GM12878 (cell line): ENCODE results near the gene FBXO3. TPM values are rescaled to one million over a fixed set of nuclear protein-coding genes. Genes with fewer than 3 reads are reported as not detected.

Experiments
- ATAC-seq: fragments of 200-7000 bp; cut with Tn5 transposase; 3 replicates; pipeline ENCODE4 v1.9.1; 2020; ENCODE audit warnings: mild to moderate bottlenecking, moderate library complexity
- BruUV-seq: library from RNA; stranded (reverse); fragments of 400-500 nt; replicated peaks from 2 replicates; lab custom pipeline; 2021; lab: Mats Ljungman, UMichigan
- CTCF ChIA-PET: fragments of 300-600 bp; sonication (Branson Sonifier 250); formaldehyde crosslinking; extraction: SDS; loops from one replicate; lab custom pipeline; 2021; ENCODE audit warnings: inconsistent platforms; lab: Yijun Ruan, JAX
- POLR2A ChIA-PET: fragments of 350-600 bp; formaldehyde crosslinking; extraction: SDS; loops from one replicate; lab custom pipeline; 2021; ENCODE audit warnings: inconsistent platforms; lab: Charles Lee
- RAD21 ChIA-PET: fragments of 300-600 bp; sonication (Branson Sonifier 250); formaldehyde crosslinking; loops from one replicate; lab custom pipeline; 2023; ENCODE audit warnings: antibody characterized with exemption; ENCODE audit not compliant: unreplicated experiment; lab: Charles Lee
- SMC1A ChIA-PET: fragments of 300-600 bp; sonication (Branson Sonifier 250); formaldehyde crosslinking; loops from one replicate; lab custom pipeline; 2023; ENCODE audit not compliant: unreplicated experiment, uncharacterized antibody; lab: Charles Lee
- DNase-seq: peaks from one replicate; pipeline ENCODE4 v3.0.0-alpha.2; 2011; ENCODE audit warnings: low read depth, low spot score
- FAIRE-seq: peaks from 3 replicates; lab custom pipeline; 2011; peaks lifted over from hg19 to GRCh38; lab: Jason Lieb, UNC
- H2AFZ ChIP-seq: 2 replicates; pipeline ENCODE4 v1.6.0; 2011; ENCODE audit warnings: low read depth, low read length, control low read depth; ENCODE audit not compliant: control insufficient read depth
- H3K27ac ChIP-seq: 2 replicates; pipeline ENCODE4 v1.5.1; 2011; ENCODE audit warnings: control low read depth; ENCODE audit not compliant: control insufficient read depth, insufficient read depth
- H3K27me3 ChIP-seq, 2 experiments: replicated peaks in 1 of 2; 2 replicates each; pipeline versions ENCODE4 v1.6.0 to v1.6.1; 2011; ENCODE audit warnings: low read length in 1 of 2; ENCODE audit not compliant: control insufficient read depth in 2 of 2, insufficient read depth in 2 of 2
- H3K36me3 ChIP-seq, 2 experiments: 2 replicates each; pipeline ENCODE4 v1.5.1; 2011; ENCODE audit warnings: low read length in 1 of 2; ENCODE audit not compliant: control insufficient read depth in 2 of 2, insufficient read depth in 2 of 2
- H3K4me1 ChIP-seq: 2 replicates; pipeline ENCODE4 v1.6.1; 2011; ENCODE audit warnings: mild to moderate bottlenecking, low read length, moderate library complexity, mixed read lengths; ENCODE audit not compliant: control insufficient read depth, insufficient read depth
- H3K4me2 ChIP-seq: 2 replicates; pipeline ENCODE4 v1.6.0; 2011; ENCODE audit warnings: control low read depth; ENCODE audit not compliant: control insufficient read depth, insufficient read depth
- H3K4me3 ChIP-seq: fragments of 200-600 bp; sonication (generic); 2 replicates; pipeline ENCODE4 v1.5.1; 2016
- H3K79me2 ChIP-seq: 2 replicates; pipeline ENCODE4 v1.6.0; 2011; ENCODE audit warnings: low read length; ENCODE audit not compliant: control insufficient read depth, insufficient read depth
- H3K9ac ChIP-seq: 2 replicates; pipeline ENCODE4 v1.8.0; 2011; ENCODE audit warnings: low read length, control low read depth, mixed read lengths; ENCODE audit not compliant: control insufficient read depth, insufficient read depth
- H3K9me3 ChIP-seq: replicated peaks from 3 replicates; pipeline ENCODE4 v1.5.1; 2011; ENCODE audit warnings: mild to moderate bottlenecking, low read length; ENCODE audit not compliant: control insufficient read depth, insufficient read depth
- H4K20me1 ChIP-seq: 2 replicates; pipeline ENCODE4 v1.6.0; 2011; ENCODE audit not compliant: control insufficient read depth, insufficient read depth
- DPF2 ChIP-seq: fragments of 450-650 bp; IDR thresholded peaks from 2 replicates; pipeline ENCODE4 v1.6.1; 2017; ENCODE audit warnings: mild to moderate bottlenecking
- FOXK2 ChIP-seq: fragments of 450-650 bp; IDR thresholded peaks from 2 replicates; pipeline ENCODE4 v1.6.1; 2017; ENCODE audit warnings: mild to moderate bottlenecking, moderate library complexity
- GATAD2B ChIP-seq: fragments of 450-650 bp; conservative IDR thresholded peaks from 2 replicates; pipeline ENCODE4 v1.6.1; 2017; ENCODE audit warnings: low read depth, mild to moderate bottlenecking, moderate library complexity
- NFIC ChIP-seq: IDR thresholded peaks from 2 replicates; pipeline ENCODE4 v1.6.1; 2012; ENCODE audit warnings: low read depth, mild to moderate bottlenecking, inconsistent platforms, low read length, moderate library complexity
- PKNOX1 ChIP-seq: fragments of 450-650 bp; IDR thresholded peaks from 2 replicates; pipeline ENCODE4 v1.6.1; 2016; ENCODE audit warnings: mild to moderate bottlenecking
- POLR2AphosphoS5 ChIP-seq: IDR thresholded peaks from 2 replicates; pipeline ENCODE4 v1.6.1; 2011; ENCODE audit warnings: mild to moderate bottlenecking, low read length, inconsistent platforms
- RAD51 ChIP-seq: fragments of 450-650 bp; IDR thresholded peaks from 2 replicates; pipeline ENCODE4 v1.6.1; 2016; ENCODE audit warnings: moderate library complexity, mild to moderate bottlenecking, inconsistent platforms
- REST ChIP-seq: IDR thresholded peaks from 2 replicates; pipeline ENCODE4 v1.6.1; 2012; ENCODE audit warnings: mild to moderate bottlenecking, low read depth, low read length
- SUZ12 ChIP-seq: fragments of 200-600 bp; sonication (generic); IDR thresholded peaks from one replicate; pipeline ENCODE4 v1.6.1; 2018; ENCODE audit warnings: antibody characterized with exemption, mild to moderate bottlenecking; ENCODE audit not compliant: unreplicated experiment
- ZBTB11 ChIP-seq: fragments of 450-650 bp; formaldehyde crosslinking; IDR thresholded peaks from 2 replicates; pipeline ENCODE4 v1.5.0; 2022; ENCODE audit warnings: mild to moderate bottlenecking, missing genetic modification characterization
- ZNF207 ChIP-seq: fragments of 450-650 bp; IDR thresholded peaks from 2 replicates; pipeline ENCODE4 v1.6.1; 2014; ENCODE audit warnings: antibody characterized with exemption, mild to moderate bottlenecking, borderline replicate concordance
- WGBS: methylation state at CpG from one replicate; pipeline ENCODE4 v1.1.6; 2016; ENCODE audit warnings: low lambda C conversion rate; ENCODE audit not compliant: insufficient replicate concordance, insufficient coverage; ENCODE audit errors: missing lambda C conversion rate; 5-methylcytosine and 5-hydroxymethylcytosine counted together
- in situ Hi-C: fragments of 300-500 bp; cut with MboI; formaldehyde crosslinking; loops from 9 replicates; pipeline ENCODE4 v1.14.3; 2018; ENCODE audit warnings: mixed read lengths
- intact Hi-C: fragments of 100-400 bp; cut with micrococcal nuclease; formaldehyde crosslinking; loops from one replicate; pipeline ENCODE4 v1.14.2; 2022; ENCODE audit not compliant: unreplicated experiment
- polyA plus RNA-seq, 11 experiments: library from polyadenylated mRNA; depleted of rRNA in 4 of 11; unstranded in 6 of 11; stranded (reverse) in 5 of 11; fragments of >200 nt; fragmentation: Nextera tagmentation in 4 of 11; fragmentation: Illumina TruSeq in 1 of 11; extraction: Ambion mirVana in 4 of 11; extraction: Trizol in 1 of 11; gene quantifications; 1 replicate in 1 of 11; 2 replicates in 10 of 11; pipeline versions ENCODE4 v1.2.1 to v1.2.3, GENCODE V29; 2011 to 2016; ENCODE audit warnings: inconsistent platforms in 2 of 11, missing spikeins in 2 of 11, low read depth in 1 of 11
- total RNA-seq, 4 experiments: library from RNA; depleted of rRNA in 3 of 4; stranded (reverse); fragments of >200 nt in 3 of 4; fragmentation: Illumina TruSeq in 1 of 4; extraction: Trizol in 1 of 4; gene quantifications; 2 replicates each; pipeline versions ENCODE4 v1.2.1 to v1.2.3, GENCODE V29; 2013 to 2021
- TF ChIP-seq, protein P1 (sequence below): fragments of 150-350 bp; IDR thresholded peaks from 2 replicates; pipeline ENCODE4 v1.6.1; 2016; ENCODE audit warnings: low read depth, low read length

The FBXO3 gene
- total and polyA plus RNA-seq, 10 of the 15 experiments (the other 5 are each of a cell fraction or from before 2014, with no cell fraction given), result 8.9 to 33.4 (median 13.8) TPM

DNA sequence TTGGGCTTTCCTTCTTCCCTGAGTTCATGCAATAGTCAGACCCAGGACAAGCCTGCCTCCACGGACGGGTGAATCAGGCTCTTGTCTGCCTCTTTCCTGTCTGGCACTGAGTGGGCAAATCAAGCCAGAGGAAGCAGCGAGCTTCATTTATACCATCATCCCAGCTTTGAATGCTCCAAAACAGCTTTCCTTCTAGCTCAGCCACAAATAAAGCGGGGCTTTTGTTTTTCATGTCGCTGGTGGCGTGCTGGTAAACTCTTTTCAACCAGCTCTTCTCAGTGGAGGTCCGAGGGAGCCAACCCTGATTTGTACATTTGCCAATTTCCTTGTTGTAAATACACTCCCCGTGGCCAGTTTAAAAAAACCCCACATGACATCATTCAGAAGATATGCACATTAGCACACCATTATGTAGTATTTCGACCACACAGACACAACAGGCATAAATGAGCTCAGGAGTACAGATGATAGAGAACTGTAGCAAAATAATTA is 82.3 kb downstream of the FBXO3 start:
- CTCF ChIA-PET, result interaction anchor here (0.8 to 5.2 kb wide), 4 partner anchors 14 to 328 kb away, joined by 3 to 42 read pairs (median 14); no protein-coding TSS in a partner anchor
- no peaks in the 10 kb centered on the region for H4K20me1 ChIP-seq
- no peak overlapping the region for H3K4me3 ChIP-seq
- in situ Hi-C loops, result no loop called here
- ATAC-seq (peak; percentile 74), DNase-seq (no peak), FAIRE-seq (no peak)
- peaks cover 12% of the 10 kb centered on the region for H3K4me1 ChIP-seq
- no peak overlapping the region for H3K9ac ChIP-seq
- no peaks in the 10 kb centered on the region for H3K79me2 ChIP-seq
- H3K27ac ChIP-seq, result no peak overlapping the region
- peaks cover 3% of the 10 kb centered on the region; the same call in 2 of the 3 replicates for H3K9me3 ChIP-seq
- RAD21 ChIA-PET, result interaction anchor here (1.3 to 2.1 kb wide), 2 partner anchors 50 to 329 kb away, joined by 4 to 14 read pairs; no protein-coding TSS in a partner anchor
- H3K4me2 ChIP-seq, result no peak overlapping the region
- intact Hi-C loops, result no loop called here
- H3K36me3 ChIP-seq, result no peaks in the 10 kb centered on the region
- BruUV-seq, result no TSS peak
- SMC1A ChIA-PET, result interaction anchor here (0.6 to 6.2 kb wide), 11 partner anchors 8 to 629 kb away, joined by 3 to 30 read pairs (median 3); partner anchors contain the start of gene C11orf91
- no peaks in the 10 kb centered on the region for H3K27me3 ChIP-seq
- H2AFZ ChIP-seq, result no peak overlapping the region
- POLR2A ChIA-PET, result interaction anchor here (0.5 to 0.6 kb wide), 2 partner anchors 45 to 413 kb away, joined by 3 read pairs; no protein-coding TSS in a partner anchor
- WGBS, result 68% methylated on average over 9 of the region's 9 CpGs
- TF ChIP-seq PKNOX1 (no peak), ZBTB11 (CRISPR knock-in tag) (no peak), ZNF207 (no peak), NFIC (peak; percentile 23; the same call in 1 of the 2 replicates), GATAD2B (no peak), REST (no peak), RAD51 (no peak), DPF2 (no peak), FOXK2 (no peak), POLR2AphosphoS5 (no peak), SUZ12 (no peak)
- TF ChIP-seq, protein P1, sequence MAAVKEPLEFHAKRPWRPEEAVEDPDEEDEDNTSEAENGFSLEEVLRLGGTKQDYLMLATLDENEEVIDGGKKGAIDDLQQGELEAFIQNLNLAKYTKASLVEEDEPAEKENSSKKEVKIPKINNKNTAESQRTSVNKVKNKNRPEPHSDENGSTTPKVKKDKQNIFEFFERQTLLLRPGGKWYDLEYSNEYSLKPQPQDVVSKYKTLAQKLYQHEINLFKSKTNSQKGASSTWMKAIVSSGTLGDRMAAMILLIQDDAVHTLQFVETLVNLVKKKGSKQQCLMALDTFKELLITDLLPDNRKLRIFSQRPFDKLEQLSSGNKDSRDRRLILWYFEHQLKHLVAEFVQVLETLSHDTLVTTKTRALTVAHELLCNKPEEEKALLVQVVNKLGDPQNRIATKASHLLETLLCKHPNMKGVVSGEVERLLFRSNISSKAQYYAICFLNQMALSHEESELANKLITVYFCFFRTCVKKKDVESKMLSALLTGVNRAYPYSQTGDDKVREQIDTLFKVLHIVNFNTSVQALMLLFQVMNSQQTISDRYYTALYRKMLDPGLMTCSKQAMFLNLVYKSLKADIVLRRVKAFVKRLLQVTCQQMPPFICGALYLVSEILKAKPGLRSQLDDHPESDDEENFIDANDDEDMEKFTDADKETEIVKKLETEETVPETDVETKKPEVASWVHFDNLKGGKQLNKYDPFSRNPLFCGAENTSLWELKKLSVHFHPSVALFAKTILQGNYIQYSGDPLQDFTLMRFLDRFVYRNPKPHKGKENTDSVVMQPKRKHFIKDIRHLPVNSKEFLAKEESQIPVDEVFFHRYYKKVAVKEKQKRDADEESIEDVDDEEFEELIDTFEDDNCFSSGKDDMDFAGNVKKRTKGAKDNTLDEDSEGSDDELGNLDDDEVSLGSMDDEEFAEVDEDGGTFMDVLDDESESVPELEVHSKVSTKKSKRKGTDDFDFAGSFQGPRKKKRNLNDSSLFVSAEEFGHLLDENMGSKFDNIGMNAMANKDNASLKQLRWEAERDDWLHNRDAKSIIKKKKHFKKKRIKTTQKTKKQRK, result no peak
